ENCODE measurements around the gene BCAS1. TPM values are rescaled to one million over a fixed set of nuclear protein-coding genes. Genes with fewer than 3 reads are reported as not detected.

The BCAS1 gene
- total RNA-seq, 2 experiments from 2014 or later, result 0.16 to 0.19 TPM

- H3K4me3 ChIP-seq (ENCODE audit: low read depth, low read length, poor library complexity, severe bottlenecking), result peak overlapping the region; percentile 69
- no TSS peak for BruUV-seq (replicated peaks)
- H2AFZ ChIP-seq (ENCODE audit: low read length), result peak overlapping the region; percentile 73
- peak overlapping the region; percentile 69 for H3K27ac ChIP-seq (ENCODE audit: low read depth, low read length, poor library complexity, severe bottlenecking)
- intact Hi-C loops (cut with micrococcal nuclease; ENCODE audit: unreplicated experiment), result loop anchor here (1.0 to 5.0 kb wide), 7 partner anchors 21 to 336 kb away; partner anchors contain the start of gene ZNF217
- ChIA-PET POLR2A (interaction anchor here (0.6 to 6.3 kb wide), 22 partner anchors 9 to 748 kb away, joined by 3 to 98 read pairs (median 4); no protein-coding TSS in a partner anchor), CTCF (ENCODE audit: unreplicated experiment) (interaction anchor here (0.5 to 2.6 kb wide), 9 partner anchors 11 to 159 kb away, joined by 3 to 13 read pairs (median 4); no protein-coding TSS in a partner anchor)
- H3K79me2 ChIP-seq (ENCODE audit: insufficient read depth, low read depth, low read length), result no peaks in the 10 kb centered on the region
- no peaks in the 10 kb centered on the region for H4K20me1 ChIP-seq (ENCODE audit: insufficient read depth, low read length)
- peaks cover 71% of the 10 kb centered on the region for H3K4me1 ChIP-seq (ENCODE audit: insufficient read depth, low read length, poor library complexity, severe bottlenecking)
- peak; percentile 55 for DNase-seq (ENCODE audit: low spot score)
- no peaks in the 10 kb centered on the region for H3K9me2 ChIP-seq (ENCODE audit: insufficient read depth, low read length)
- peaks cover 18% of the 10 kb centered on the region for H3K9me3 ChIP-seq (ENCODE audit: low read length)
- H3K4me2 ChIP-seq (ENCODE audit: low read length), result peak overlapping the region; percentile 85
- TF ChIP-seq EZH2phosphoT487 (IDR thresholded peaks at IDR 0.05; ENCODE audit: borderline replicate concordance, low read depth, low read length), result no peak
- peak; percentile 60 for TF ChIP-seq CTCF (conservative IDR thresholded peaks at IDR 0.05; ENCODE audit: low read length)
- peaks cover 6% of the 10 kb centered on the region; the same call in 1 of the 2 replicates for H3K36me3 ChIP-seq (ENCODE audit: insufficient read depth, low read length)
These were observed 155.5 kb downstream of the BCAS1 start for GRCh38 chr20:53914781-53915445.

GRCh38 chr20:53914091-53914780 is 156.2 kb downstream of the BCAS1 start:
- TF ChIP-seq EZH2phosphoT487 (IDR thresholded peaks at IDR 0.05; ENCODE audit: borderline replicate concordance, low read depth, low read length), result no peak
- no peak for TF ChIP-seq CTCF (conservative IDR thresholded peaks at IDR 0.05; ENCODE audit: low read length)
- H3K4me3 ChIP-seq (ENCODE audit: low read depth, low read length, poor library complexity, severe bottlenecking), result peak overlapping the region; percentile 69
- peak overlapping the region; percentile 85 for H3K4me2 ChIP-seq (ENCODE audit: low read length)
- peak overlapping the region; percentile 73; the same call in 1 of the 2 replicates for H2AFZ ChIP-seq (ENCODE audit: low read length)
- H3K27ac ChIP-seq (ENCODE audit: low read depth, low read length, poor library complexity, severe bottlenecking), result peak overlapping the region; percentile 69
- intact Hi-C loops (cut with micrococcal nuclease; ENCODE audit: unreplicated experiment), result loop anchor here (2.0 kb wide), 2 partner anchors 75 to 163 kb away; no protein-coding TSS in a partner anchor
- H3K79me2 ChIP-seq (ENCODE audit: insufficient read depth, low read depth, low read length), result no peaks in the 10 kb centered on the region
- H4K20me1 ChIP-seq (ENCODE audit: insufficient read depth, low read length), result no peaks in the 10 kb centered on the region
- DNase-seq (ENCODE audit: low spot score), result no peak
- CTCF ChIA-PET (ENCODE audit: unreplicated experiment), result interaction anchor here (0.5 to 2.6 kb wide), 6 partner anchors 12 to 42 kb away, joined by 3 to 13 read pairs (median 6); no protein-coding TSS in a partner anchor
- no TSS peak for BruUV-seq (replicated peaks)
- H3K9me3 ChIP-seq (ENCODE audit: low read length), result peaks cover 19% of the 10 kb centered on the region
- H3K4me1 ChIP-seq (ENCODE audit: insufficient read depth, low read length, poor library complexity, severe bottlenecking), result peaks cover 69% of the 10 kb centered on the region
- POLR2A ChIA-PET, result interaction anchor here (0.7 to 6.3 kb wide), 13 partner anchors 8 to 331 kb away, joined by 3 to 98 read pairs (median 9); no protein-coding TSS in a partner anchor
- peaks cover 6% of the 10 kb centered on the region; the same call in 1 of the 2 replicates for H3K36me3 ChIP-seq (ENCODE audit: insufficient read depth, low read length)
- H3K9me2 ChIP-seq (ENCODE audit: insufficient read depth, low read length), result no peaks in the 10 kb centered on the region
